Measurements from ENCODE around the gene MRFAP1. TPM values are rescaled to one million over a fixed set of nuclear protein-coding genes. Genes with fewer than 3 reads are reported as not detected.
A peak's percentile ranks its signal among the peaks of the same experiment; 100 is the strongest.

MRFAP1 gene
- total RNA-seq, 4 donors from 2014 or later: 155 to 331 (median 234) TPM

- TF ChIP-seq POLR2A (IDR thresholded peaks at IDR 0.05; ENCODE audit: low read depth) (no peak), EP300 (IDR thresholded peaks at IDR 0.05) (no peak), POLR2AphosphoS5 (IDR thresholded peaks at IDR 0.05) (no peak), CTCF (IDR thresholded peaks at IDR 0.05) (no peak)
- no peaks in the 10 kb centered on the region for H3K36me3 ChIP-seq
- 87% methylated on average over 4 of the region's 4 CpGs for WGBS
- H3K9me3 ChIP-seq: no peaks in the 10 kb centered on the region
- no peak for DNase-seq (ENCODE audit: extremely low spot score)
- no peaks in the 10 kb centered on the region for H3K4me1 ChIP-seq
- no peak overlapping the region for H3K4me3 ChIP-seq
- no peaks in the 10 kb centered on the region for H3K27me3 ChIP-seq
- no peak overlapping the region for H3K27ac ChIP-seq (replicated peaks in 1 of 4)
- intact Hi-C loops (cut with DNase I): no loop called here
These were observed 8.4 kb upstream of the MRFAP1 start for GRCh38 chr4:6632125-6632524.

GRCh38 chr4:6633091-6633906 is 7.2 kb upstream of the MRFAP1 start:
- Histone ChIP-seq H3K4me3 (no peak overlapping the region), H3K9me3 (no peaks in the 10 kb centered on the region), H3K27me3 (no peaks in the 10 kb centered on the region), H3K27ac (replicated peaks in 1 of 4) (no peak overlapping the region), H3K36me3 (no peaks in the 10 kb centered on the region), H3K4me1 (no peaks in the 10 kb centered on the region)
- TF ChIP-seq POLR2AphosphoS5 (IDR thresholded peaks at IDR 0.05): no peak
- TF ChIP-seq POLR2A (IDR thresholded peaks at IDR 0.05; ENCODE audit: low read depth): no peak
- TF ChIP-seq CTCF (IDR thresholded peaks at IDR 0.05): no peak
- no peak for DNase-seq (ENCODE audit: extremely low spot score)
- 82% methylated on average over 10 of the region's 10 CpGs for WGBS
- intact Hi-C loops (cut with DNase I): no loop called here

- no peak for DNase-seq (ENCODE audit: extremely low spot score)
- no peak overlapping the region for H3K27ac ChIP-seq (replicated peaks in 1 of 4)
- no peaks in the 10 kb centered on the region for H3K36me3 ChIP-seq
- intact Hi-C loops (cut with DNase I): no loop called here
- TF ChIP-seq CTCF (IDR thresholded peaks at IDR 0.05): no peak
- no peak for TF ChIP-seq POLR2A (IDR thresholded peaks at IDR 0.05; ENCODE audit: low read depth)
- TF ChIP-seq EP300 (IDR thresholded peaks at IDR 0.05): no peak
- no peak for TF ChIP-seq POLR2AphosphoS5 (IDR thresholded peaks at IDR 0.05)
- H3K4me3 ChIP-seq: no peak overlapping the region
- no peaks in the 10 kb centered on the region for H3K9me3 ChIP-seq
- H3K4me1 ChIP-seq: peaks cover 5 to 7% (median 5%) of the 10 kb centered on the region in 4 donors
- 93% methylated on average over 9 of the region's 9 CpGs for WGBS
- no peaks in the 10 kb centered on the region for H3K27me3 ChIP-seq
These were observed 5.7 kb upstream of the MRFAP1 start for GRCh38 chr4:6634746-6635145.

GRCh38 chr4:6639137-6639680 is 1.3 kb upstream of the MRFAP1 start:
- Histone ChIP-seq H3K9me3 (no peaks in the 10 kb centered on the region), H3K4me3 (peak overlapping the region in 1 of 4 donors; percentile 79), H3K36me3 (peaks cover 6 to 22% (median 13%) of the 10 kb centered on the region in 4 donors), H3K4me1 (peaks cover 31 to 37% (median 35%) of the 10 kb centered on the region in 4 donors), H3K27ac (replicated peaks in 1 of 4) (no peak overlapping the region), H3K27me3 (no peaks in the 10 kb centered on the region)
- TF ChIP-seq CTCF (IDR thresholded peaks at IDR 0.05) (no peak), EP300 (IDR thresholded peaks at IDR 0.05) (no peak), POLR2A (IDR thresholded peaks at IDR 0.05; ENCODE audit: low read depth) (no peak), POLR2AphosphoS5 (IDR thresholded peaks at IDR 0.05) (no peak)
- DNase-seq (ENCODE audit: extremely low spot score): no peak
- 96% methylated on average over 14 of the region's 14 CpGs for WGBS
- intact Hi-C loops (cut with DNase I): no loop called here
